CD4-positive, alpha-beta T cell treated with Interleukin-17A for 4 hours (primary cell): ENCODE measurements around the gene PLPPR3.

ENCODE experiments used
- DNase-seq: peaks from one replicate; pipeline ENCODE4 v3.0.0-alpha.2; 2020; ENCODE audit warnings: mixed read lengths

The PLPPR3 gene

GRCh38 chr19:769616-770015, 52.1 kb downstream of the PLPPR3 start:
- DNase-seq, result no peak

GRCh38 chr19:768424-768823, 53.3 kb downstream of the PLPPR3 start:
- no peak for DNase-seq

- no peak for DNase-seq
Measured at GRCh38 chr19:765179-765738, 56.5 kb downstream of the PLPPR3 start.

GRCh38 chr19:764301-764700, 57.5 kb downstream of the PLPPR3 start:
- no peak for DNase-seq

- DNase-seq, result no peak
Measured at GRCh38 chr19:763869-764268, 57.9 kb downstream of the PLPPR3 start.

- no peak for DNase-seq
Measured at GRCh38 chr19:763181-763580, 58.6 kb downstream of the PLPPR3 start.
